Mesenchymal stem cell (in vitro differentiated cells and primary cell): Measurements from ENCODE around the gene IL1R1.
A peak's percentile ranks its signal among the peaks of the same experiment; 100 is the strongest.

ENCODE experiments used
- DNase-seq: peaks from one replicate; pipeline ENCODE4 v3.0.0-alpha.2; 2013
- H2AFZ ChIP-seq: one replicate; pipeline ENCODE4 v1.6.1; 2013; ENCODE audit warnings: low read depth, mild to moderate bottlenecking, control low read depth, inconsistent platforms, low read length, moderate library complexity
- H2AK5ac ChIP-seq: 2 replicates; pipeline ENCODE4 v1.6.1; 2013; ENCODE audit warnings: low read length, moderate library complexity, mild to moderate bottlenecking, inconsistent platforms; ENCODE audit not compliant: severe bottlenecking
- H2BK120ac ChIP-seq: one replicate; pipeline ENCODE4 v1.6.1; 2013; ENCODE audit warnings: low read depth, mild to moderate bottlenecking, inconsistent platforms, low read length, moderate library complexity
- H2BK12ac ChIP-seq, 2 experiments: one replicate each; pipeline ENCODE4 v1.6.1; 2013; ENCODE audit warnings: inconsistent platforms in 2 of 2, low read length in 2 of 2, mild to moderate bottlenecking in 2 of 2, moderate library complexity in 2 of 2, control low read depth in 1 of 2
- H2BK15ac ChIP-seq: one replicate; pipeline ENCODE4 v1.6.1; 2013; ENCODE audit warnings: mild to moderate bottlenecking, low read depth, inconsistent platforms; ENCODE audit not compliant: poor library complexity, severe bottlenecking
- H2BK5ac ChIP-seq: 2 replicates; pipeline ENCODE4 v1.6.1; 2013; ENCODE audit warnings: low read depth, mild to moderate bottlenecking, low read length, control low read depth, inconsistent platforms; ENCODE audit not compliant: poor library complexity, severe bottlenecking
- H3K14ac ChIP-seq, 2 experiments: one replicate each; pipeline ENCODE4 v1.6.1; 2013; ENCODE audit warnings: inconsistent platforms in 2 of 2, low read length in 2 of 2, control low read depth in 1 of 2, mild to moderate bottlenecking in 1 of 2, moderate library complexity in 1 of 2
- H3K18ac ChIP-seq, 2 experiments: one replicate each; pipeline ENCODE4 v1.6.1; 2013; ENCODE audit warnings: inconsistent platforms in 2 of 2, low read length in 2 of 2, control low read depth in 1 of 2, low read depth in 1 of 2, mild to moderate bottlenecking in 1 of 2
- H3K23ac ChIP-seq, 2 experiments: one replicate each; pipeline ENCODE4 v1.6.1; 2013; ENCODE audit warnings: inconsistent platforms in 2 of 2, low read length in 2 of 2, mild to moderate bottlenecking in 2 of 2, moderate library complexity in 2 of 2, control low read depth in 1 of 2
- H3K27ac ChIP-seq: 2 replicates; pipeline ENCODE4 v1.5.1; 2013; ENCODE audit warnings: mild to moderate bottlenecking, moderate library complexity, low read length, control low read depth, inconsistent platforms; ENCODE audit not compliant: poor library complexity, severe bottlenecking
- H3K27me3 ChIP-seq, 2 experiments: 2 replicates each; pipeline versions ENCODE4 v1.6.1 to v1.7.0; 2013; ENCODE audit warnings: low read length in 2 of 2, mild to moderate bottlenecking in 2 of 2, moderate library complexity in 2 of 2, control low read depth in 1 of 2, inconsistent platforms in 1 of 2; ENCODE audit not compliant: control insufficient read depth in 1 of 2, insufficient read depth in 1 of 2
- H3K36me3 ChIP-seq, 2 experiments: 2 replicates each; pipeline versions ENCODE4 v1.6.1 to v1.7.0; 2013; ENCODE audit warnings: low read length in 2 of 2, control low read depth in 1 of 2, inconsistent platforms in 1 of 2, low read depth in 1 of 2, mild to moderate bottlenecking in 1 of 2; ENCODE audit not compliant: insufficient read depth in 2 of 2, control insufficient read depth in 1 of 2
- H3K4ac ChIP-seq, 2 experiments: one replicate each; pipeline ENCODE4 v1.6.1; 2013; ENCODE audit warnings: inconsistent platforms in 2 of 2, low read length in 2 of 2, mild to moderate bottlenecking in 2 of 2, moderate library complexity in 2 of 2, control low read depth in 1 of 2, low read depth in 1 of 2
- H3K4me1 ChIP-seq: 2 replicates; pipeline ENCODE4 v1.6.1; 2013; ENCODE audit warnings: low read depth, low read length, control low read depth; ENCODE audit not compliant: control insufficient read depth, insufficient read depth
- H3K4me2 ChIP-seq: 2 replicates; pipeline ENCODE4 v1.6.1; 2013; ENCODE audit warnings: low read length, mild to moderate bottlenecking, inconsistent platforms; ENCODE audit not compliant: poor library complexity, severe bottlenecking
- H3K4me3 ChIP-seq, 2 experiments: 2 replicates each; pipeline versions ENCODE4 v1.5.1 to v1.7.0; 2013; ENCODE audit warnings: low read length in 2 of 2, mild to moderate bottlenecking in 2 of 2, control low read depth in 1 of 2, low read depth in 1 of 2; ENCODE audit not compliant: insufficient read depth in 1 of 2
- H3K79me1 ChIP-seq: replicated peaks from 2 replicates; pipeline ENCODE4 v1.6.1; 2013; ENCODE audit warnings: mild to moderate bottlenecking, control low read depth, low read length, inconsistent platforms; ENCODE audit not compliant: poor library complexity, severe bottlenecking
- H3K9ac ChIP-seq: 2 replicates; pipeline ENCODE4 v1.7.0; 2013; ENCODE audit warnings: mild to moderate bottlenecking, low read length, moderate library complexity
- H3K9me3 ChIP-seq: 2 replicates; pipeline ENCODE4 v1.7.0; 2013; ENCODE audit warnings: mild to moderate bottlenecking, low read length; ENCODE audit not compliant: control insufficient read depth
- H4K8ac ChIP-seq: one replicate; pipeline ENCODE4 v1.6.1; 2013; ENCODE audit warnings: inconsistent platforms, mild to moderate bottlenecking, low read length, moderate library complexity
- H4K91ac ChIP-seq: one replicate; pipeline ENCODE4 v1.6.1; 2013; ENCODE audit warnings: mild to moderate bottlenecking, low read length, inconsistent platforms
- WGBS: methylation state at CpG from one replicate; pipeline ENCODE4 v1.1.7; 2013; ENCODE audit warnings: mixed read lengths; 5-methylcytosine and 5-hydroxymethylcytosine counted together

Gene IL1R1

GRCh38 chr2:102184018-102184417, 41.5 kb downstream of the IL1R1 start:
- no peak overlapping the region for H3K27ac ChIP-seq
- DNase-seq = no peak
- 72% methylated on average over 2 of the region's 2 CpGs for WGBS
- no peak overlapping the region for H2BK12ac ChIP-seq
- no peak overlapping the region for H2BK15ac ChIP-seq
- H4K8ac ChIP-seq = no peak overlapping the region
- H3K9ac ChIP-seq = no peak overlapping the region
- no peak overlapping the region for H3K4ac ChIP-seq
- no peak overlapping the region for H3K14ac ChIP-seq
- H2AFZ ChIP-seq = no peak overlapping the region
- no peak overlapping the region for H4K91ac ChIP-seq
- no peaks in the 10 kb centered on the region for H3K4me1 ChIP-seq
- H3K18ac ChIP-seq = no peak overlapping the region
- H3K4me2 ChIP-seq = no peak overlapping the region
- no peak overlapping the region for H2BK120ac ChIP-seq
- H3K36me3 ChIP-seq = peaks cover 0 to 16% of the 10 kb centered on the region in 2 experiments
- H3K9me3 ChIP-seq = no peaks in the 10 kb centered on the region
- no peak overlapping the region for H2AK5ac ChIP-seq
- no peak overlapping the region for H3K4me3 ChIP-seq
- no peak overlapping the region for H3K23ac ChIP-seq
- H2BK5ac ChIP-seq = no peak overlapping the region
- H3K27me3 ChIP-seq = no peaks in the 10 kb centered on the region
- H3K79me1 ChIP-seq = no peaks in the 10 kb centered on the region

- Histone ChIP-seq H3K4ac (no peak overlapping the region), H2AK5ac (no peak overlapping the region), H3K4me1 (no peaks in the 10 kb centered on the region), H3K9ac (peak overlapping the region; percentile 21), H3K4me3 (no peak overlapping the region), H4K91ac (no peak overlapping the region), H3K9me3 (no peaks in the 10 kb centered on the region), H3K27me3 (no peaks in the 10 kb centered on the region), H3K4me2 (no peak overlapping the region), H3K36me3 (peaks cover 0 to 11% of the 10 kb centered on the region in 2 experiments), H4K8ac (no peak overlapping the region), H2BK12ac (no peak overlapping the region), H2BK5ac (no peak overlapping the region), H2BK15ac (no peak overlapping the region), H3K23ac (no peak overlapping the region), H2AFZ (no peak overlapping the region), H3K79me1 (no peaks in the 10 kb centered on the region), H3K27ac (no peak overlapping the region), H2BK120ac (no peak overlapping the region), H3K18ac (no peak overlapping the region), H3K14ac (no peak overlapping the region)
- no CpG with 5 or more reads among the region's 1 CpG for WGBS
- no peak for DNase-seq
These were observed 42.0 kb downstream of the IL1R1 start for GRCh38 chr2:102184568-102184967.

GRCh38 chr2:102185347-102185746, 42.8 kb downstream of the IL1R1 start:
- peak overlapping the region; percentile 21 for H3K9ac ChIP-seq
- no peak overlapping the region for H3K14ac ChIP-seq
- H3K79me1 ChIP-seq = no peaks in the 10 kb centered on the region
- H3K27ac ChIP-seq = no peak overlapping the region
- no peak overlapping the region for H4K8ac ChIP-seq
- no peaks in the 10 kb centered on the region for H3K9me3 ChIP-seq
- H3K27me3 ChIP-seq = no peaks in the 10 kb centered on the region
- H3K4me3 ChIP-seq = no peak overlapping the region
- no peak overlapping the region for H2AK5ac ChIP-seq
- no peak overlapping the region for H2BK15ac ChIP-seq
- H3K18ac ChIP-seq = peak overlapping the region in 1 of 2 experiments; percentile 35
- H4K91ac ChIP-seq = no peak overlapping the region
- H3K23ac ChIP-seq = no peak overlapping the region
- no peak for DNase-seq
- H2BK12ac ChIP-seq = no peak overlapping the region
- H3K36me3 ChIP-seq = peaks cover 0 to 4% of the 10 kb centered on the region in 2 experiments
- no peaks in the 10 kb centered on the region for H3K4me1 ChIP-seq
- no peak overlapping the region for H2BK5ac ChIP-seq
- H3K4ac ChIP-seq = no peak overlapping the region
- H3K4me2 ChIP-seq = no peak overlapping the region
- H2BK120ac ChIP-seq = no peak overlapping the region
- no peak overlapping the region for H2AFZ ChIP-seq
- WGBS = 68% methylated on average over 2 of the region's 2 CpGs

- WGBS = 91% methylated on average over 28 of the region's 36 CpGs
- H3K4ac ChIP-seq = peak within 1 kb of the TSS in 1 of 2 experiments; percentile 35
These were observed 44.4 kb downstream of the IL1R1 start, which contains the start of gene IL1RL2 for GRCh38 chr2:102186791-102187495. Gene IL1RL2, plus strand, starts transcription at chr2:102187023. Its CDS starts 845 bp downstream, at chr2:102187868.

More at GRCh38 chr2:102186791-102187495, 44.4 kb downstream of the IL1R1 start, which contains the start of gene IL1RL2:
- no peak within 1 kb of the TSS for H3K27ac ChIP-seq
- peak within 1 kb of the TSS; percentile 67 for H4K8ac ChIP-seq
- H3K4me2 ChIP-seq = no peak within 1 kb of the TSS
- peak within 1 kb of the TSS; percentile 78 for H3K9ac ChIP-seq
- H3K4me3 ChIP-seq = peak within 1 kb of the TSS in 1 of 2 experiments; percentile 78
- H3K36me3 ChIP-seq = no peaks in the 10 kb centered on the region
- no peaks in the 10 kb centered on the region for H3K4me1 ChIP-seq
- no peak within 1 kb of the TSS for H2AFZ ChIP-seq
- H3K23ac ChIP-seq = no peak within 1 kb of the TSS
- H3K14ac ChIP-seq = no peak within 1 kb of the TSS
- no peak within 1 kb of the TSS for H2BK5ac ChIP-seq
- H2BK15ac ChIP-seq = peak within 1 kb of the TSS; percentile 36
- H3K27me3 ChIP-seq = no peaks in the 10 kb centered on the region
- DNase-seq = no peak
- H2AK5ac ChIP-seq = no peak within 1 kb of the TSS
- H2BK120ac ChIP-seq = no peak within 1 kb of the TSS
- H3K18ac ChIP-seq = no peak within 1 kb of the TSS
- H3K9me3 ChIP-seq = no peaks in the 10 kb centered on the region
- peak within 1 kb of the TSS; percentile 69 for H4K91ac ChIP-seq
- H3K79me1 ChIP-seq = no peaks in the 10 kb centered on the region
- H2BK12ac ChIP-seq = peak within 1 kb of the TSS in 1 of 2 experiments; percentile 7
